Measurements from ENCODE around the gene ITPRIP.

ITPRIP gene

DNA sequence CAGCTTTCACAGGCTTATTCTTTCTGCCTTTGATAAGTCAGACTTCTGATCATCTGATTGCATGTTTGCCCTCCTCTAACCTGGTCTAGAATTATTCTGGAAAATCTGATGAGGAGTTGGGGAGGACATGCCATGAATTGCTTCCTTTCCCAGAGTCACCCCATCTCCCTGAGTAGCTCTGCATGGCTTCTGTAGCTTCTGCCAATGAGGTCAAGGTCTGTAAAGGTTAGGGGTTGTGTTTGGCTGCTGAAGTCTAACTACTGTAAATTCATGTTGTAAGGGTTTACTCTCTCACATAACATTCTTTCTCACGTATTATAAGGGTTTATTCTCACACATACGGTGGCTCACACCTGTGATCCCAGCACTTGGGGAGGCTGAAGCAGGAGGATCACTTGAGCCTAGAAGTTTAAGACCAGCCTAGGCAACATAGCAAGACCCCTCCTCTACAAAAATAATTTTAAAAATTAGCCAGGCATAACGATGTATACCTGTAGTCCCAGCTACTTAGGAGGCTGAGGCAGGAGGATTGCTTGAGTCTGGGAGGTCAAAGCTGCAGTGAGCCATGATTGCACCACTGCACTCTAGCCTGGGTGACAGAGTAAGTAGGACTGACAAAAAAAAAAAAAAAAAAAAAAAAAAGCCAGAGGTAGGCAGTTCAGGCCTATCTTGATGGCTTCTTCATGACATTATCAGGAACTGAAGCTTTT is 58.6 kb downstream of the ITPRIP start:
- H3K36me3 ChIP-seq (ENCODE audit: control insufficient read depth in 2 of 2, insufficient read depth in 1 of 2, low read length in 2 of 2) = no peaks in the 10 kb centered on the region
- H3K27ac ChIP-seq (ENCODE audit: extremely low read depth, low read depth, low read length) = no peak overlapping the region
- POLR2A ChIA-PET = no interaction called here
- H3K4me3 ChIP-seq (ENCODE audit: low read depth, low read length) = no peak overlapping the region
- TF ChIP-seq ZNF76 (tag by site-specific recombination; IDR thresholded peaks at IDR 0.05; ENCODE audit: borderline replicate concordance, low read depth) (no peak), ZNF274 (IDR thresholded peaks at IDR 0.05; ENCODE audit: low read length) (no peak), ZNF274 (tag by site-specific recombination; IDR thresholded peaks at IDR 0.05; ENCODE audit: borderline replicate concordance) (no peak), ZNF266 (tag by site-specific recombination; IDR thresholded peaks at IDR 0.05; ENCODE audit: low read depth) (no peak), REPIN1 (tag by site-specific recombination; IDR thresholded peaks at IDR 0.05; ENCODE audit: low read depth) (no peak), ZBTB17 (tag by site-specific recombination; IDR thresholded peaks at IDR 0.05) (no peak), YY1 (tag by site-specific recombination; IDR thresholded peaks at IDR 0.05) (no peak), ZNF654 (tag by site-specific recombination; IDR thresholded peaks at IDR 0.05; ENCODE audit: low read depth) (no peak), ZNF302 (tag by site-specific recombination; IDR thresholded peaks at IDR 0.05; ENCODE audit: low read depth) (no peak), ZNF292 (tag by site-specific recombination; IDR thresholded peaks at IDR 0.05; ENCODE audit: borderline replicate concordance, low read depth) (no peak), ZNF571 (tag by site-specific recombination; IDR thresholded peaks at IDR 0.05) (no peak), ZNF707 (tag by site-specific recombination; IDR thresholded peaks at IDR 0.05) (no peak), ZNF501 (tag by site-specific recombination; IDR thresholded peaks at IDR 0.05) (no peak), ZNF416 (tag by site-specific recombination; IDR thresholded peaks at IDR 0.05) (no peak), ZNF221 (tag by site-specific recombination; IDR thresholded peaks at IDR 0.05; ENCODE audit: borderline replicate concordance) (no peak), SCRT2 (tag by site-specific recombination; IDR thresholded peaks at IDR 0.05) (no peak), ZNF623 (tag by site-specific recombination; IDR thresholded peaks at IDR 0.05) (no peak)
- TF ChIP-seq, protein P1, sequence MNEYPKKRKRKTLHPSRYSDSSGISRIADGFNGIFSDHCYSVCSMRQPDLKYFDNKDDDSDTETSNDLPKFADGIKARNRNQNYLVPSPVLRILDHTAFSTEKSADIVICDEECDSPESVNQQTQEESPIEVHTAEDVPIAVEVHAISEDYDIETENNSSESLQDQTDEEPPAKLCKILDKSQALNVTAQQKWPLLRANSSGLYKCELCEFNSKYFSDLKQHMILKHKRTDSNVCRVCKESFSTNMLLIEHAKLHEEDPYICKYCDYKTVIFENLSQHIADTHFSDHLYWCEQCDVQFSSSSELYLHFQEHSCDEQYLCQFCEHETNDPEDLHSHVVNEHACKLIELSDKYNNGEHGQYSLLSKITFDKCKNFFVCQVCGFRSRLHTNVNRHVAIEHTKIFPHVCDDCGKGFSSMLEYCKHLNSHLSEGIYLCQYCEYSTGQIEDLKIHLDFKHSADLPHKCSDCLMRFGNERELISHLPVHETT (tag by site-specific recombination; IDR thresholded peaks at IDR 0.05) = no peak
- TF ChIP-seq, protein P2, sequence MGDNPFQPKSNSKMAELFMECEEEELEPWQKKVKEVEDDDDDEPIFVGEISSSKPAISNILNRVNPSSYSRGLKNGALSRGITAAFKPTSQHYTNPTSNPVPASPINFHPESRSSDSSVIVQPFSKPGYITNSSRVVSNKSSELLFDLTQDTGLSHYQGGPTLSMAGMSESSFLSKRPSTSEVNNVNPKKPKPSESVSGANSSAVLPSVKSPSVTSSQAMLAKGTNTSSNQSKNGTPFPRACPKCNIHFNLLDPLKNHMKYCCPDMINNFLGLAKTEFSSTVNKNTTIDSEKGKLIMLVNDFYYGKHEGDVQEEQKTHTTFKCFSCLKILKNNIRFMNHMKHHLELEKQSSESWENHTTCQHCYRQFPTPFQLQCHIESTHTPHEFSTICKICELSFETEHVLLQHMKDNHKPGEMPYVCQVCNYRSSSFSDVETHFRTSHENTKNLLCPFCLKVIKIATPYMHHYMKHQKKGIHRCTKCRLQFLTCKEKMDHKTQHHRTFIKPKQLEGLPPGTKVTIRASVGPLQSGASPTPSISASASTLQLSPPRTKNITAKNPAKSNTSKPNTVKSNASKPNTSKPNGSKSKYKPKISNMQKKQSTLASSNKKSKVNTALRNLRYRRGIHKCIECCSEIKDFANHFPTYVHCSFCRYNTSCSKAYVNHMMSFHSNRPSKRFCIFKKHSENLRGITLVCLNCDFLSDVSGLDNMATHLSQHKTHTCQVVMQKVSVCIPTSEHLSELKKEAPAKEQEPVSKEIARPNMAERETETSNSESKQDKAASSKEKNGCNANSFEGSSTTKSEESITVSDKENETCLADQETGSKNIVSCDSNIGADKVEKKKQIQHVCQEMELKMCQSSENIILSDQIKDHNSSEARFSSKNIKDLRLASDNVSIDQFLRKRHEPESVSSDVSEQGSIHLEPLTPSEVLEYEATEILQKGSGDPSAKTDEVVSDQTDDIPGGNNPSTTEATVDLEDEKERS (tag by site-specific recombination; IDR thresholded peaks at IDR 0.05) = no peak
- TF ChIP-seq, protein P3, sequence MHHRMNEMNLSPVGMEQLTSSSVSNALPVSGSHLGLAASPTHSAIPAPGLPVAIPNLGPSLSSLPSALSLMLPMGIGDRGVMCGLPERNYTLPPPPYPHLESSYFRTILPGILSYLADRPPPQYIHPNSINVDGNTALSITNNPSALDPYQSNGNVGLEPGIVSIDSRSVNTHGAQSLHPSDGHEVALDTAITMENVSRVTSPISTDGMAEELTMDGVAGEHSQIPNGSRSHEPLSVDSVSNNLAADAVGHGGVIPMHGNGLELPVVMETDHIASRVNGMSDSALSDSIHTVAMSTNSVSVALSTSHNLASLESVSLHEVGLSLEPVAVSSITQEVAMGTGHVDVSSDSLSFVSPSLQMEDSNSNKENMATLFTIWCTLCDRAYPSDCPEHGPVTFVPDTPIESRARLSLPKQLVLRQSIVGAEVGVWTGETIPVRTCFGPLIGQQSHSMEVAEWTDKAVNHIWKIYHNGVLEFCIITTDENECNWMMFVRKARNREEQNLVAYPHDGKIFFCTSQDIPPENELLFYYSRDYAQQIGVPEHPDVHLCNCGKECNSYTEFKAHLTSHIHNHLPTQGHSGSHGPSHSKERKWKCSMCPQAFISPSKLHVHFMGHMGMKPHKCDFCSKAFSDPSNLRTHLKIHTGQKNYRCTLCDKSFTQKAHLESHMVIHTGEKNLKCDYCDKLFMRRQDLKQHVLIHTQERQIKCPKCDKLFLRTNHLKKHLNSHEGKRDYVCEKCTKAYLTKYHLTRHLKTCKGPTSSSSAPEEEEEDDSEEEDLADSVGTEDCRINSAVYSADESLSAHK (tag by site-specific recombination; IDR thresholded peaks at IDR 0.05) = no peak
- TF ChIP-seq, protein P4, sequence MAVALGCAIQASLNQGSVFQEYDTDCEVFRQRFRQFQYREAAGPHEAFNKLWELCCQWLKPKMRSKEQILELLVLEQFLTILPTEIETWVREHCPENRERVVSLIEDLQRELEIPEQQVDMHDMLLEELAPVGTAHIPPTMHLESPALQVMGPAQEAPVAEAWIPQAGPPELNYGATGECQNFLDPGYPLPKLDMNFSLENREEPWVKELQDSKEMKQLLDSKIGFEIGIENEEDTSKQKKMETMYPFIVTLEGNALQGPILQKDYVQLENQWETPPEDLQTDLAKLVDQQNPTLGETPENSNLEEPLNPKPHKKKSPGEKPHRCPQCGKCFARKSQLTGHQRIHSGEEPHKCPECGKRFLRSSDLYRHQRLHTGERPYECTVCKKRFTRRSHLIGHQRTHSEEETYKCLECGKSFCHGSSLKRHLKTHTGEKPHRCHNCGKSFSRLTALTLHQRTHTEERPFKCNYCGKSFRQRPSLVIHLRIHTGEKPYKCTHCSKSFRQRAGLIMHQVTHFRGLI (tag by site-specific recombination; IDR thresholded peaks at IDR 0.05) = no peak
- H3K4me1 ChIP-seq (ENCODE audit: control insufficient read depth, insufficient read depth, low read length) = no peaks in the 10 kb centered on the region
- CTCF ChIA-PET = interaction anchor here (0.6 to 11.7 kb wide), 5 partner anchors 13 to 335 kb away, joined by 3 to 202 read pairs (median 3); no protein-coding TSS in a partner anchor
- H3K9me3 ChIP-seq (ENCODE audit: control insufficient read depth, insufficient read depth, low read depth, low read length) = no peaks in the 10 kb centered on the region
